Upper lobe of left lung (tissue), 4 donors: ENCODE results near the gene HGS.

Experiments
- EP300 ChIP-seq, 4 donors: sonication (generic); formaldehyde crosslinking; IDR thresholded peaks; one replicate each; pipeline ENCODE4 v1.5.1; 2017; ENCODE audit warnings: antibody characterized with exemption in 4 of 4, control low read depth in 2 of 4
- POLR2A ChIP-seq, 4 donors: fragments of 450-650 bp; IDR thresholded peaks; one replicate each; pipeline ENCODE4 v1.5.1; 2016 to 2017; ENCODE audit warnings: antibody characterized with exemption in 4 of 4, mild to moderate bottlenecking in 2 of 4

- no peak for TF ChIP-seq POLR2A (IDR thresholded peaks at IDR 0.05)
- no peak for TF ChIP-seq EP300 (IDR thresholded peaks at IDR 0.05)
Observed at GRCh38 chr17:81646869-81647600, 36.8 kb upstream of the HGS start.
